Ishikawa (cell line): ENCODE results near the gene WDR64.

Experiments
- EP300 ChIP-seq: IDR thresholded peaks from 2 replicates; pipeline ENCODE4 v1.6.1; 2012; ENCODE audit warnings: borderline replicate concordance
- FOXM1 ChIP-seq: IDR thresholded peaks from 2 replicates; pipeline ENCODE4 v1.6.1; 2012; ENCODE audit warnings: low read depth, borderline replicate concordance
- NFIC ChIP-seq: IDR thresholded peaks from 2 replicates; pipeline ENCODE4 v1.6.1; 2012
- RAD21 ChIP-seq: IDR thresholded peaks from 2 replicates; pipeline ENCODE4 v1.6.1; 2012; ENCODE audit warnings: low read depth
- TAF1 ChIP-seq: IDR thresholded peaks from 2 replicates; pipeline ENCODE4 v1.6.1; 2012; ENCODE audit warnings: low read depth, mild to moderate bottlenecking
- TCF12 ChIP-seq: IDR thresholded peaks from 2 replicates; pipeline ENCODE4 v1.6.1; 2012; ENCODE audit warnings: low read depth
- TEAD4 ChIP-seq: IDR thresholded peaks from 2 replicates; pipeline ENCODE4 v1.6.1; 2012
- YY1 ChIP-seq: IDR thresholded peaks from 2 replicates; pipeline ENCODE4 v1.6.1; 2012; ENCODE audit warnings: low read depth
- TF ChIP-seq, protein P1 (sequence below): IDR thresholded peaks from 2 replicates; pipeline ENCODE4 v1.6.1; 2012
- TF ChIP-seq, protein P2 (sequence below): IDR thresholded peaks from 2 replicates; pipeline ENCODE4 v1.6.1; 2012; ENCODE audit warnings: low read depth, mild to moderate bottlenecking

DNA sequence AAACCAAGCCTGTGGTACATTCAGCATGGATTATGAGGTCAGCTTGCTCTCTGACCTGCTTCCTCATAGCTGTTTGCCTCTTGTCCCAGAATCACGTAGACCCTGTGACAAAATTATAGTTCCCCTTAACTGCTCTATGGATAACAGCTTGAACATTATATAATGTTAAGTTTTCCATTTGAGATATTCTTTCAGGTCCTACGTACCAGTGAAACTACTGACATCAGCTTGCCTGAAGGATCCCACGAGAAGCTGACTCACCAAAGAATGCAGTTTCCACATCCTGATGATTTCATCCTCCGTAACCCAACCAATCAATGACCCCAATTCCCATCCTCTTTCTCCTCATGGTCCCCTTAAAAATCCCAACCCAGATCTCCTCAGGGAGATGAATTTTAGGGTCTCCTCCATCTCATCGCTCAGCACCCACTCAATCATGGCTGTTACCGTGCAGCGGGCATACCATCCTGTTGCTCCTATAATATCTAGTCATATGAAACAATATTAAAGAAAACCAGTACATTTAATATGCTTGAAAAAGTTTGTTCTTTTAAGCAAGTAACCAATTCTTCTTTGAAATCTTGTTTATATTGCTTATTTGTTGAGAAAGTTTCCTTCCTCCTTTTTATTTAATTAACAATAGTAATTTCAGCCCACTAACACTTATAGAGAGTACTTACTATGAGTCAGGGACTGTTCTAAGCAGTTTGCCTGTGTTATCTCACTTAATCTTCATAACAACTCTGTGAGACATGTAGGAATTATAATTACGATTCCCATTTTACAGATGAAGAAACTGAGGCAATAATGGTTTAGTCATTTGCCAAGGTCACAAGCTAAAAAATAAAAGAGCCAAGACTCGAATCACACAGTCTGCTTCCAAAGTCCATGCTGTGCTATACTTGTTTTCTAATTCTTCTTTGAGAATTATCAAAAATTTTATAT lies 39.3 kb upstream of the WDR64 start:
- TF ChIP-seq RAD21, result no peak
- no peak for TF ChIP-seq FOXM1
- no peak for TF ChIP-seq TCF12
- no peak for TF ChIP-seq YY1
- TF ChIP-seq, protein P1, sequence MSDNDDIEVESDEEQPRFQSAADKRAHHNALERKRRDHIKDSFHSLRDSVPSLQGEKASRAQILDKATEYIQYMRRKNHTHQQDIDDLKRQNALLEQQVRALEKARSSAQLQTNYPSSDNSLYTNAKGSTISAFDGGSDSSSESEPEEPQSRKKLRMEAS, result no peak
- no peak for TF ChIP-seq EP300
- TF ChIP-seq, protein P2, sequence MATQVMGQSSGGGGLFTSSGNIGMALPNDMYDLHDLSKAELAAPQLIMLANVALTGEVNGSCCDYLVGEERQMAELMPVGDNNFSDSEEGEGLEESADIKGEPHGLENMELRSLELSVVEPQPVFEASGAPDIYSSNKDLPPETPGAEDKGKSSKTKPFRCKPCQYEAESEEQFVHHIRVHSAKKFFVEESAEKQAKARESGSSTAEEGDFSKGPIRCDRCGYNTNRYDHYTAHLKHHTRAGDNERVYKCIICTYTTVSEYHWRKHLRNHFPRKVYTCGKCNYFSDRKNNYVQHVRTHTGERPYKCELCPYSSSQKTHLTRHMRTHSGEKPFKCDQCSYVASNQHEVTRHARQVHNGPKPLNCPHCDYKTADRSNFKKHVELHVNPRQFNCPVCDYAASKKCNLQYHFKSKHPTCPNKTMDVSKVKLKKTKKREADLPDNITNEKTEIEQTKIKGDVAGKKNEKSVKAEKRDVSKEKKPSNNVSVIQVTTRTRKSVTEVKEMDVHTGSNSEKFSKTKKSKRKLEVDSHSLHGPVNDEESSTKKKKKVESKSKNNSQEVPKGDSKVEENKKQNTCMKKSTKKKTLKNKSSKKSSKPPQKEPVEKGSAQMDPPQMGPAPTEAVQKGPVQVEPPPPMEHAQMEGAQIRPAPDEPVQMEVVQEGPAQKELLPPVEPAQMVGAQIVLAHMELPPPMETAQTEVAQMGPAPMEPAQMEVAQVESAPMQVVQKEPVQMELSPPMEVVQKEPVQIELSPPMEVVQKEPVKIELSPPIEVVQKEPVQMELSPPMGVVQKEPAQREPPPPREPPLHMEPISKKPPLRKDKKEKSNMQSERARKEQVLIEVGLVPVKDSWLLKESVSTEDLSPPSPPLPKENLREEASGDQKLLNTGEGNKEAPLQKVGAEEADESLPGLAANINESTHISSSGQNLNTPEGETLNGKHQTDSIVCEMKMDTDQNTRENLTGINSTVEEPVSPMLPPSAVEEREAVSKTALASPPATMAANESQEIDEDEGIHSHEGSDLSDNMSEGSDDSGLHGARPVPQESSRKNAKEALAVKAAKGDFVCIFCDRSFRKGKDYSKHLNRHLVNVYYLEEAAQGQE, result no peak
- TF ChIP-seq NFIC, result no peak
- TF ChIP-seq TEAD4, result no peak
- no peak for TF ChIP-seq TAF1
